ENCODE results near the gene RALGPS1.
A peak's percentile ranks its signal among the peaks of the same experiment; 100 is the strongest.

The RALGPS1 gene

DNA sequence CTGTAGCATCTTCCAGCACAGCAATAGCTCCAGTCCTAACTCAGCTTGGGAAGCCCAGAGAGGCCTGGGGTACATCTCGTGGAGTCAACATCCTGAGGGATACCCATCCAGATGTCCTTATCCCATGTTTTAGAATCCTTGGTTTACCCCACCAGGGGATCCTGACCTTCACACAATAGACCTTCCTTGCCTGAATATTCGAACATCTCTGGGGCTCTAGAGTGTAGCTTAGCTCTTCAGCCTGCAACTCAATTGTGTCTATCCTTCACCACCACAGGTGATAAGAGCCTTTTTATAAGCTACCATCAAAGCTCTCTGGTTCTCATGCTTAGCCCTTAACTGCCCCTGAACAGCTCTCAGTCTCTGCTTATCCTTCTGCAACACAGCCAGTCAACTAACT is 7.5 kb upstream of the RALGPS1 start:
- H3K36me3 Mint-ChIP-seq (ENCODE audit: low read depth), result no peaks in the 10 kb centered on the region
- peaks cover 37% of the 10 kb centered on the region for H3K27me3 Mint-ChIP-seq (ENCODE audit: low read depth, poor library complexity)
- peaks cover 8% of the 10 kb centered on the region for H3K4me1 Mint-ChIP-seq
- no peak overlapping the region for H3K27ac Mint-ChIP-seq
- TF ChIP-seq, protein P1, sequence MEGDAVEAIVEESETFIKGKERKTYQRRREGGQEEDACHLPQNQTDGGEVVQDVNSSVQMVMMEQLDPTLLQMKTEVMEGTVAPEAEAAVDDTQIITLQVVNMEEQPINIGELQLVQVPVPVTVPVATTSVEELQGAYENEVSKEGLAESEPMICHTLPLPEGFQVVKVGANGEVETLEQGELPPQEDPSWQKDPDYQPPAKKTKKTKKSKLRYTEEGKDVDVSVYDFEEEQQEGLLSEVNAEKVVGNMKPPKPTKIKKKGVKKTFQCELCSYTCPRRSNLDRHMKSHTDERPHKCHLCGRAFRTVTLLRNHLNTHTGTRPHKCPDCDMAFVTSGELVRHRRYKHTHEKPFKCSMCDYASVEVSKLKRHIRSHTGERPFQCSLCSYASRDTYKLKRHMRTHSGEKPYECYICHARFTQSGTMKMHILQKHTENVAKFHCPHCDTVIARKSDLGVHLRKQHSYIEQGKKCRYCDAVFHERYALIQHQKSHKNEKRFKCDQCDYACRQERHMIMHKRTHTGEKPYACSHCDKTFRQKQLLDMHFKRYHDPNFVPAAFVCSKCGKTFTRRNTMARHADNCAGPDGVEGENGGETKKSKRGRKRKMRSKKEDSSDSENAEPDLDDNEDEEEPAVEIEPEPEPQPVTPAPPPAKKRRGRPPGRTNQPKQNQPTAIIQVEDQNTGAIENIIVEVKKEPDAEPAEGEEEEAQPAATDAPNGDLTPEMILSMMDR (IDR thresholded peaks at IDR 0.05), result no peak
- no peak overlapping the region for H3K4me3 Mint-ChIP-seq
- H3K9me3 Mint-ChIP-seq, result no peaks in the 10 kb centered on the region
- no peak for DNase-seq

DNA sequence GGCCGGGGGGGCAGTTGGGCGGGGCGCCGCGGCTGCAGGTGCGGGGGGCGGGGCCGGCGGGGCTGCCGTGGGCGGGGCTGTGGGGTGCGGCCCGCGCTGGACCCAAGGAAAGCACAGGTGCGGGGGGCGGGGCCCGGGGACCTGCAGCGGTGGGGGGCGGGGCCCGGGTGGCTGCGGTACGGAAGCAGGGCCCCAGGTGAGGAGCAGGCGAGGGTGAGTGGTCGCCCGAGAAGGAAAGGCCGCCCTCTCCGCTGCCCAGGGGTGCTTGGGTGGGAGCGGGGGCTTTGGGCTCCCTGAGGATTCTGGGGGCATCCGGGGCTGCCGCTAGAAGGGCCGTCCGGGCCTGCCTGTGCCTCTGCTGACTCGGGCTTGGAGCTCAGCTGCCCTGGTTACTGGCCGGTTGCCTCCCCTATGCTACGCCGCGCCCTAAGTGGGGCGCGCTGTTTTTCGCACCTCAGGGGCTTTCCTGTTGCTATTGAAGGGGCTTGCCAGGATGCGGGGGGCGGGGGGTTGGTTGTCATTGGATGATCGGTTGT is 767 bp downstream of the RALGPS1 start:
- no peak overlapping the region for H3K27ac Mint-ChIP-seq
- no peak for DNase-seq

DNA sequence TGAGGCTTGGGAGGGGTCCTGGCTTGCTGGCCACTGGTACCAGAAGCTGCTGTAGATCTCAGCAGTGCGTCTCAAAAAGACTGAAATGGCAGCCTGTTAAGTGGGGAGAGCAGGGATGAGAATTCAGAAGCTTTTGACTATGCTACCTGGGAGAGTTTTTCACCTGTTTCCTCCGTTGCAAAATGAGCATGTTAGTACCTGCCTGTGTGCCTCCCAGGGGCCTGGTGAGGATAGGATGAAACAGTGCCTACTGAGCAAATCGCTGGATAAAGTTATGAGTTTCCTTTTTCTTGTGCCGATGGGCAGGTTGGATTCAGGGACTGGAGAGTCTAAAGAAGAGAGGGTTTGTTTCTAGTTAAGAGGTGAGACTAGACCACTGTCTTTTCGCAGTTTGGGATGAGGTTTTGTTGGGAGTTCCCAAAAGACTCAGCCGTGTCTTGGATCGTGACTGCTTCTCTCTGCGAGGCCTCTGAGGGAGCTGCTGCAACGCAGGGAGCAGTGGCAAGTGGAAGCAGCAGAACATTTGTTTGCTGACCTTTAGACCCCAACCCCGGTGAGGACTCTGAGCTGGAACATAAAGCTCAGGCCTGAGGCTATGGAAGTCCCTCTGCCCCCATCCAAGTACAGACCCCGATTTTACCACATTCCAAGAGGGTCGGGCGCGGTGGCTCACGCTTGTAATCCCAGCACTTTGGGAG is 1.4 kb downstream of the RALGPS1 start:
- Mint-ChIP-seq H3K27me3 (ENCODE audit: low read depth, poor library complexity) (peaks cover 66% of the 10 kb centered on the region), H3K36me3 (ENCODE audit: low read depth) (no peaks in the 10 kb centered on the region), H3K4me3 (peak overlapping the region; percentile 83), H3K4me1 (peaks cover 20% of the 10 kb centered on the region), H3K9me3 (no peaks in the 10 kb centered on the region), H3K27ac (no peak overlapping the region)
- TF ChIP-seq, protein P1 (IDR thresholded peaks at IDR 0.05), result no peak
- DNase-seq, result no peak

More for the DNA sequence above, 767 bp downstream of the RALGPS1 start:
- Mint-ChIP-seq H3K4me1 (peaks cover 20% of the 10 kb centered on the region), H3K36me3 (ENCODE audit: low read depth) (no peaks in the 10 kb centered on the region), H3K9me3 (no peaks in the 10 kb centered on the region), H3K4me3 (peak overlapping the region; percentile 83), H3K27me3 (ENCODE audit: low read depth, poor library complexity) (peaks cover 66% of the 10 kb centered on the region)
- TF ChIP-seq, protein P1 (IDR thresholded peaks at IDR 0.05), result no peak

DNA sequence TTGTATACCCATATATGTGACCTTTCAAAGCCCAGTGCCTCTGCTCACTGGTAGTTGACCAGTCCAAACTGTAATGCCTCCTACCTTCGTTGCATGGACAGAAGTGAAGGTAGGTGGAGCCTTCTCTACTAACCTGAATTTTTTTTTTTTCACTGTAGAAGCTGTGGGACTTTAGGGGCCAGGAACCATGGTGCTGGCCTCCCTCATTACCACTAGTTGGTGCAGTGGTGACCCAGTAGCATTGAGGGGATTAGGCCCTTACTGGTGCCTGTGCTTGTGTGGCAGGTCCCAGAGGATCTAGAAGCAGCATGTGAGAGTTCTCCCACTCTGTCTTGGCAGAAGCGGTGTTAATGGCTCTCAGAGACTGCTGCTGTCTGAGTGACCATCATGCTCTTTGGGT is 2.3 kb downstream of the RALGPS1 start:
- no peak for DNase-seq
- Mint-ChIP-seq H3K27me3 (ENCODE audit: low read depth, poor library complexity) (peaks cover 63% of the 10 kb centered on the region), H3K9me3 (no peaks in the 10 kb centered on the region), H3K36me3 (ENCODE audit: low read depth) (no peaks in the 10 kb centered on the region), H3K4me1 (peaks cover 20% of the 10 kb centered on the region), H3K27ac (no peak overlapping the region), H3K4me3 (peak overlapping the region; percentile 43)
- TF ChIP-seq, protein P1 (IDR thresholded peaks at IDR 0.05), result no peak

DNA sequence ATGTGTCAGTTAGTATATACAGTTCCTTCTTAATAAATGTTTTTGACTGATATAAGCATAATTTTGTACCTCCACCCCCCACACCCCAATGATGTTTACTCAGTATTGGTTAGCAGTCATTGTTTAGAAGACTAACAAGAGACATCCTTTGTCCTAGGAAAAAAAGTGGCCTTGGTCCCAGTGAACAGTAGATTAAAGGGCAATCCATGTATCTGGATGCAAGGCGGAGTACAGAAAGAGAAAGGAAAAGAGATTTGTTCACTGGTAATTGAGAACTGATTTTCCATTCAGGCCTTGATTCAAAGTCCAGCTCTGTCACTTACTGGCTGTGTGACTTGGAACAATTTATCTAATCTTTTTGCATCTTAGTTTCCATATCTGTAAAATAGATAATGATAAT is 4.6 kb downstream of the RALGPS1 start:
- H3K27ac Mint-ChIP-seq, result no peak overlapping the region
- no peaks in the 10 kb centered on the region for H3K36me3 Mint-ChIP-seq (ENCODE audit: low read depth)
- DNase-seq, result no peak
- H3K27me3 Mint-ChIP-seq (ENCODE audit: low read depth, poor library complexity), result peaks cover 45% of the 10 kb centered on the region
- peaks cover 20% of the 10 kb centered on the region for H3K4me1 Mint-ChIP-seq
- H3K4me3 Mint-ChIP-seq, result no peak overlapping the region
- no peaks in the 10 kb centered on the region for H3K9me3 Mint-ChIP-seq
- TF ChIP-seq, protein P1 (IDR thresholded peaks at IDR 0.05), result no peak

DNA sequence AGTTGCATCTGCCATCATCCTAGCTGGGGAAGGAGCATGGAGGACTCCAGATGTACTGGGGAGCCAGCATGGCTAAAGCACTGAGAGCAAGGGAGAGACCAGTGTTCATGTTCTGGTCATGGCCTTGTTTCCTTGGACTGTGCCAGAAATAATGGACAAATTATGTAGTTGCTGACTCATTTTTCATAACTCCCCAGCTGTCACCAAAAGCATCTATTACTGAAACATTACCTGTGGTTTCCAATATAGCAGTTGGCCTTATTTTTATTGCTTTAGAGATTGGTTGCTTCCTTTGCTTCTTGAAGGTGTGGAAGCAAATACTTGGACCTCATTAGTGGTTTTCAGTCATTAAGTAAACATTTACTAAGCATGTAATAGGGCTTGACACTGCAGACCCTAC is 11.3 kb downstream of the RALGPS1 start:
- H3K27me3 Mint-ChIP-seq (ENCODE audit: low read depth, poor library complexity), result peaks cover 15% of the 10 kb centered on the region
- H3K9me3 Mint-ChIP-seq, result no peaks in the 10 kb centered on the region
- TF ChIP-seq, protein P1 (IDR thresholded peaks at IDR 0.05), result no peak
- DNase-seq, result no peak
- H3K4me3 Mint-ChIP-seq, result no peak overlapping the region
- H3K27ac Mint-ChIP-seq, result no peak overlapping the region
- H3K4me1 Mint-ChIP-seq, result peaks cover 4% of the 10 kb centered on the region
- no peaks in the 10 kb centered on the region for H3K36me3 Mint-ChIP-seq (ENCODE audit: low read depth)

Measured in nephron progenitor cell (in vitro differentiated cells).